ENCODE data around the gene DXO.

- TF ChIP-seq, protein P1, sequence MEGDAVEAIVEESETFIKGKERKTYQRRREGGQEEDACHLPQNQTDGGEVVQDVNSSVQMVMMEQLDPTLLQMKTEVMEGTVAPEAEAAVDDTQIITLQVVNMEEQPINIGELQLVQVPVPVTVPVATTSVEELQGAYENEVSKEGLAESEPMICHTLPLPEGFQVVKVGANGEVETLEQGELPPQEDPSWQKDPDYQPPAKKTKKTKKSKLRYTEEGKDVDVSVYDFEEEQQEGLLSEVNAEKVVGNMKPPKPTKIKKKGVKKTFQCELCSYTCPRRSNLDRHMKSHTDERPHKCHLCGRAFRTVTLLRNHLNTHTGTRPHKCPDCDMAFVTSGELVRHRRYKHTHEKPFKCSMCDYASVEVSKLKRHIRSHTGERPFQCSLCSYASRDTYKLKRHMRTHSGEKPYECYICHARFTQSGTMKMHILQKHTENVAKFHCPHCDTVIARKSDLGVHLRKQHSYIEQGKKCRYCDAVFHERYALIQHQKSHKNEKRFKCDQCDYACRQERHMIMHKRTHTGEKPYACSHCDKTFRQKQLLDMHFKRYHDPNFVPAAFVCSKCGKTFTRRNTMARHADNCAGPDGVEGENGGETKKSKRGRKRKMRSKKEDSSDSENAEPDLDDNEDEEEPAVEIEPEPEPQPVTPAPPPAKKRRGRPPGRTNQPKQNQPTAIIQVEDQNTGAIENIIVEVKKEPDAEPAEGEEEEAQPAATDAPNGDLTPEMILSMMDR (IDR thresholded peaks at IDR 0.05) = no peak
- TF ChIP-seq EZH2 (IDR thresholded peaks at IDR 0.05; ENCODE audit: borderline replicate concordance, insufficient read depth, low read depth, low read length, poor library complexity, severe bottlenecking) = no peak
Observed at GRCh38 chr6:31920811-31921210, 51.1 kb downstream of the DXO start.

Measured in B cell (primary cell).